ENCODE data around the gene LBHD2. TPM values are rescaled to one million over a fixed set of nuclear protein-coding genes. Genes with fewer than 3 reads are reported as not detected.

Gene LBHD2
- total and polyA plus RNA-seq, 2 donors (not counting 1 experiment from before 2014, with no cell fraction given): not detected

GRCh38 chr14:103093856-103094405, 9.9 kb downstream of the LBHD2 start:
- ATAC-seq (ENCODE audit: low read depth) (no peak), DNase-seq (no peak)
- Histone ChIP-seq H3K4me1 (ENCODE audit: control insufficient read depth in 2 of 2, insufficient read depth in 2 of 2, low read length in 2 of 2) (peaks cover 10 to 15% of the 10 kb centered on the region in 2 donors), H3K27me3 (replicated peaks in 1 of 4; ENCODE audit: control extremely low read depth in 1 of 4, control insufficient read depth in 3 of 4, insufficient read depth in 4 of 4, low read length in 3 of 4) (peaks cover 0 to 18% (median 1%) of the 10 kb centered on the region in 4 experiments), H3K9ac (ENCODE audit: low read length) (no peak overlapping the region), H3K4me2 (replicated peaks; ENCODE audit: low read depth, low read length, poor library complexity, severe bottlenecking) (no peak overlapping the region), H3K79me2 (ENCODE audit: control insufficient read depth, insufficient read depth, low read length) (no peaks in the 10 kb centered on the region), H3K4me3 (ENCODE audit: control extremely low read depth in 1 of 5, extremely low read depth in 1 of 5, insufficient read depth in 1 of 5, low read depth in 2 of 5, low read length in 4 of 5) (no peak overlapping the region), H3K27ac (ENCODE audit: low read length in 2 of 2) (no peak overlapping the region), H3K36me3 (replicated peaks in 1 of 2; ENCODE audit: control extremely low read depth in 1 of 2, control insufficient read depth in 1 of 2, extremely low read depth in 1 of 2, insufficient read depth in 2 of 2, low read length in 1 of 2) (no peaks in the 10 kb centered on the region), H3K9me3 (ENCODE audit: control extremely low read depth in 1 of 3, control insufficient read depth in 2 of 3, insufficient read depth in 1 of 3, low read length in 2 of 3) (no peaks in the 10 kb centered on the region), H4K20me1 (ENCODE audit: control insufficient read depth, insufficient read depth, low read length, poor library complexity, severe bottlenecking) (no peaks in the 10 kb centered on the region), H2AFZ (ENCODE audit: insufficient read depth, low read depth, low read length, poor library complexity, severe bottlenecking) (no peak overlapping the region)
- CTCF ChIA-PET: interaction anchor here (3.5 kb wide), 1 partner anchor 11 kb away, joined by 40 read pairs; no protein-coding TSS in a partner anchor
- H3K4me1 Mint-ChIP-seq: peaks cover 2% of the 10 kb centered on the region
- no peak overlapping the region for H3K4me3 Mint-ChIP-seq
- no peaks in the 10 kb centered on the region for H3K9me3 Mint-ChIP-seq (ENCODE audit: insufficient read depth)
- intact Hi-C loops (cut with micrococcal nuclease): loop anchor here (5.0 kb wide), 1 partner anchor 502 kb away; the partner anchor contains the start of gene RCOR1
- 93% methylated on average over 9 of the region's 13 CpGs for WGBS (ENCODE audit: insufficient coverage)
- H3K27me3 Mint-ChIP-seq: peaks cover 4% of the 10 kb centered on the region
- no peak overlapping the region for H3K27ac Mint-ChIP-seq
- POLR2A ChIA-PET: no interaction called here
- no peak for TF ChIP-seq EZH2 (IDR thresholded peaks at IDR 0.05; ENCODE audit: borderline replicate concordance, insufficient read depth, low read depth, low read length, poor library complexity, severe bottlenecking)
- TF ChIP-seq CTCF (IDR thresholded peaks at IDR 0.05): no peak

GRCh38 chr14:103094406-103095209, 10.6 kb downstream of the LBHD2 start, which contains the start of gene EXOC3L4:
EXOC3L4 (plus strand) TSS chr14:103094725; CDS start chr14:103100220, 5,495 bp downstream.
- Histone ChIP-seq H3K4me1 (ENCODE audit: control insufficient read depth in 2 of 2, insufficient read depth in 2 of 2, low read length in 2 of 2) (peaks cover 10 to 15% of the 10 kb centered on the region in 2 donors), H3K9me3 (ENCODE audit: control extremely low read depth in 1 of 3, control insufficient read depth in 2 of 3, insufficient read depth in 1 of 3, low read length in 2 of 3) (no peaks in the 10 kb centered on the region), H3K27ac (ENCODE audit: low read length in 2 of 2) (no peak within 1 kb of the TSS), H3K36me3 (replicated peaks in 1 of 2; ENCODE audit: control extremely low read depth in 1 of 2, control insufficient read depth in 1 of 2, extremely low read depth in 1 of 2, insufficient read depth in 2 of 2, low read length in 1 of 2) (no peaks in the 10 kb centered on the region), H3K4me2 (replicated peaks; ENCODE audit: low read depth, low read length, poor library complexity, severe bottlenecking) (no peak within 1 kb of the TSS), H3K9ac (ENCODE audit: low read length) (no peak within 1 kb of the TSS), H4K20me1 (ENCODE audit: control insufficient read depth, insufficient read depth, low read length, poor library complexity, severe bottlenecking) (no peaks in the 10 kb centered on the region), H3K27me3 (replicated peaks in 1 of 4; ENCODE audit: control extremely low read depth in 1 of 4, control insufficient read depth in 3 of 4, insufficient read depth in 4 of 4, low read length in 3 of 4) (peaks cover 0 to 18% (median 1%) of the 10 kb centered on the region in 4 experiments), H2AFZ (ENCODE audit: insufficient read depth, low read depth, low read length, poor library complexity, severe bottlenecking) (no peak within 1 kb of the TSS), H3K79me2 (ENCODE audit: control insufficient read depth, insufficient read depth, low read length) (no peaks in the 10 kb centered on the region), H3K4me3 (ENCODE audit: control extremely low read depth in 1 of 5, extremely low read depth in 1 of 5, insufficient read depth in 1 of 5, low read depth in 2 of 5, low read length in 4 of 5) (no peak within 1 kb of the TSS)
- no peak for TF ChIP-seq EZH2 (IDR thresholded peaks at IDR 0.05; ENCODE audit: borderline replicate concordance, insufficient read depth, low read depth, low read length, poor library complexity, severe bottlenecking)
- TF ChIP-seq CTCF (IDR thresholded peaks at IDR 0.05): no peak
- intact Hi-C loops (cut with micrococcal nuclease): loop anchor here (5.0 kb wide), 1 partner anchor 502 kb away; the partner anchor contains the start of gene RCOR1
- Mint-ChIP-seq H3K27me3 (peaks cover 4% of the 10 kb centered on the region), H3K9me3 (ENCODE audit: insufficient read depth) (no peaks in the 10 kb centered on the region), H3K4me3 (no peak within 1 kb of the TSS), H3K4me1 (peaks cover 2% of the 10 kb centered on the region), H3K27ac (no peak within 1 kb of the TSS)
- CTCF ChIA-PET: interaction anchor here (3.5 kb wide), 1 partner anchor 10 kb away, joined by 40 read pairs; no protein-coding TSS in a partner anchor
- ATAC-seq (ENCODE audit: low read depth): no peak
- no peak for DNase-seq
- POLR2A ChIA-PET: no interaction called here
- WGBS (ENCODE audit: insufficient coverage): 73% methylated on average over 22 of the region's 23 CpGs
